GM21528 (cell line): Measurements from ENCODE around the gene CYSLTR1.
"Not testable (repeated sequence)": the region's sequence is repeated elsewhere in the genome, so short reads cannot be mapped to it uniquely, and the experiment has no call there.

Source experiments
- ATAC-seq: cut with Tn5 transposase; IDR thresholded peaks from one replicate; pipeline ENCODE4 v1.9.1; 2021; ENCODE audit warnings: mild to moderate bottlenecking, moderate library complexity; ENCODE audit not compliant: unreplicated experiment, low FRiP score

Gene CYSLTR1

GRCh38 chrX:78327370-78328086 is at the start of gene CYSLTR1:
CYSLTR1 (minus strand) TSS chrX:78327611; CDS start chrX:78273746, 53,865 bp downstream.
- no peak for ATAC-seq

- no peak for ATAC-seq
Measured at GRCh38 chrX:78377186-78377585, 49.8 kb upstream of the CYSLTR1 start.

GRCh38 chrX:78375894-78376293 is 48.5 kb upstream of the CYSLTR1 start:
- no peak for ATAC-seq

GRCh38 chrX:78366576-78366975 is 39.2 kb upstream of the CYSLTR1 start:
- ATAC-seq, result no peak

GRCh38 chrX:78357342-78358055 is 30.1 kb upstream of the CYSLTR1 start:
- no peak for ATAC-seq

- ATAC-seq, result no peak
Measured at GRCh38 chrX:78333521-78333920, 6.1 kb upstream of the CYSLTR1 start.

- no peak for ATAC-seq
Measured at GRCh38 chrX:78331708-78332107, 4.3 kb upstream of the CYSLTR1 start.

GRCh38 chrX:78330540-78330939 is 3.1 kb upstream of the CYSLTR1 start:
- ATAC-seq, result peak; percentile 39

GRCh38 chrX:78330068-78330467 is 2.7 kb upstream of the CYSLTR1 start:
- no peak for ATAC-seq

GRCh38 chrX:78329486-78329885 is 2.1 kb upstream of the CYSLTR1 start:
- ATAC-seq, result no peak

- ATAC-seq, result no peak
Measured at GRCh38 chrX:78326401-78326800, 1.0 kb downstream of the CYSLTR1 start.

GRCh38 chrX:78322863-78323262 is 4.5 kb downstream of the CYSLTR1 start:
- ATAC-seq, result no peak

GRCh38 chrX:78321809-78322208 is 5.6 kb downstream of the CYSLTR1 start:
- ATAC-seq, result peak; percentile 97

- ATAC-seq, result no peak
Measured at GRCh38 chrX:78316265-78316664, 11.1 kb downstream of the CYSLTR1 start.

GRCh38 chrX:78315745-78316144 is 11.7 kb downstream of the CYSLTR1 start:
- no peak for ATAC-seq

- ATAC-seq, result no peak
Measured at GRCh38 chrX:78314561-78314960, 12.8 kb downstream of the CYSLTR1 start.

GRCh38 chrX:78313526-78313925 is 13.9 kb downstream of the CYSLTR1 start:
- no peak for ATAC-seq

- no peak for ATAC-seq
Measured at GRCh38 chrX:78307665-78308064, 19.7 kb downstream of the CYSLTR1 start.

GRCh38 chrX:78303086-78303485 is 24.3 kb downstream of the CYSLTR1 start:
- no peak for ATAC-seq

- not testable (repeated sequence) for ATAC-seq
Measured at GRCh38 chrX:78300933-78301332, 26.5 kb downstream of the CYSLTR1 start.

GRCh38 chrX:78283511-78283910 is 43.9 kb downstream of the CYSLTR1 start:
- no peak for ATAC-seq

- ATAC-seq, result no peak
Measured at GRCh38 chrX:78237127-78237526, 90.3 kb downstream of the CYSLTR1 start.
